AG09319 (cell line): ENCODE measurements around the gene NBPF3.

Source experiments
- DNase-seq: peaks from one replicate; pipeline ENCODE4 v3.0.0-alpha.2; 2010; ENCODE audit warnings: low read depth; ENCODE audit errors: extremely low read depth
- CTCF ChIP-seq: IDR thresholded peaks from 2 replicates; pipeline ENCODE4 v1.5.1; 2011; ENCODE audit warnings: low read depth, mild to moderate bottlenecking, inconsistent platforms, low read length, moderate library complexity

Gene NBPF3

GRCh38 chr1:21509351-21510112 is 69.6 kb downstream of the NBPF3 start, which contains the start of gene ALPL:
Gene ALPL, plus strand, starts transcription at chr1:21509423. Its CDS starts 44,659 bp downstream, at chr1:21554082.
- no peak for TF ChIP-seq CTCF
- DNase-seq, result no peak

GRCh38 chr1:21510113-21510493 is 70.2 kb downstream of the NBPF3 start:
- no peak for DNase-seq
- TF ChIP-seq CTCF, result no peak

- TF ChIP-seq CTCF, result no peak
Observed at GRCh38 chr1:21510885-21511578, 71.1 kb downstream of the NBPF3 start.

GRCh38 chr1:21511579-21512522 is 71.9 kb downstream of the NBPF3 start:
- no peak; the same call in 1 of the 2 replicates for TF ChIP-seq CTCF
- DNase-seq, result peak; percentile 89

More at GRCh38 chr1:21510885-21511578, 71.1 kb downstream of the NBPF3 start:
- DNase-seq, result no peak

GRCh38 chr1:21514245-21514644 is 74.3 kb downstream of the NBPF3 start:
- DNase-seq, result no peak

GRCh38 chr1:21517161-21517589 is 77.2 kb downstream of the NBPF3 start:
- TF ChIP-seq CTCF, result no peak
- no peak for DNase-seq

More at GRCh38 chr1:21514245-21514644, 74.3 kb downstream of the NBPF3 start:
- no peak for TF ChIP-seq CTCF
